SK-N-MC (cell line): Measurements from ENCODE around the gene TCF23.

Experiments used
- DNase-seq: peaks from one replicate; pipeline ENCODE4 v3.0.0-alpha.2; 2011; ENCODE audit warnings: low read depth, low spot score
- H3K27ac ChIP-seq: fragments of 200-600 bp; sonication (generic); 2 replicates; pipeline ENCODE4 v1.5.1; 2016; ENCODE audit warnings: mixed run types
- H3K36me3 ChIP-seq: fragments of 200-600 bp; sonication (generic); 2 replicates; pipeline ENCODE4 v1.6.1; 2017; ENCODE audit warnings: antibody characterized with exemption, low read length, mixed read lengths; ENCODE audit not compliant: insufficient read depth
- H3K4me3 ChIP-seq: fragments of 200-600 bp; sonication (generic); 2 replicates; pipeline ENCODE4 v1.5.1; 2016
- H3K9ac ChIP-seq: fragments of 200-600 bp; sonication (generic); 2 replicates; pipeline ENCODE4 v1.8.0; 2017; ENCODE audit warnings: mixed run types, mixed read lengths; ENCODE audit not compliant: insufficient read length
- H3K9me3 ChIP-seq: fragments of 200-600 bp; sonication (generic); 2 replicates; pipeline ENCODE4 v1.6.1; 2017; ENCODE audit warnings: low read depth, mild to moderate bottlenecking, antibody characterized with exemption, low read length, moderate library complexity, mixed read lengths
- EZH2 ChIP-seq: fragments of 200-600 bp; sonication (generic); IDR thresholded peaks from one replicate; pipeline ENCODE4 v1.6.1; 2017; ENCODE audit warnings: antibody characterized with exemption
- FOXP2 ChIP-seq: optimal IDR thresholded peaks from 2 replicates; pipeline ENCODE3; 2011; ENCODE audit warnings: mild to moderate bottlenecking, moderate library complexity; ENCODE audit not compliant: insufficient read depth; ENCODE audit errors: extremely low read length, control extremely low read depth
- POLR2AphosphoS5 ChIP-seq: IDR thresholded peaks from 2 replicates; pipeline ENCODE4 v1.6.1; 2012; ENCODE audit warnings: mild to moderate bottlenecking, low read depth, low read length, borderline replicate concordance

TCF23 gene

GRCh38 chr2:27202854-27203253, 54.0 kb downstream of the TCF23 start:
- H3K9me3 ChIP-seq = no peaks in the 10 kb centered on the region
- no peak for DNase-seq
- H3K36me3 ChIP-seq = peaks cover 81% of the 10 kb centered on the region
- no peak overlapping the region for H3K4me3 ChIP-seq
- H3K27ac ChIP-seq = no peak overlapping the region
- no peak for TF ChIP-seq POLR2AphosphoS5
- H3K9ac ChIP-seq = no peak overlapping the region

GRCh38 chr2:27203741-27204140, 54.9 kb downstream of the TCF23 start:
- Histone ChIP-seq H3K27ac (no peak overlapping the region), H3K9ac (no peak overlapping the region), H3K36me3 (peaks cover 90% of the 10 kb centered on the region), H3K9me3 (no peaks in the 10 kb centered on the region), H3K4me3 (no peak overlapping the region)
- TF ChIP-seq FOXP2 (no peak), POLR2AphosphoS5 (no peak), EZH2 (no peak)
- no peak for DNase-seq

- H3K27ac ChIP-seq = no peak overlapping the region
- peaks cover 92% of the 10 kb centered on the region for H3K36me3 ChIP-seq
- H3K9ac ChIP-seq = no peak overlapping the region
- H3K4me3 ChIP-seq = no peak overlapping the region
- TF ChIP-seq EZH2 (no peak), POLR2AphosphoS5 (no peak), FOXP2 (no peak)
- no peak for DNase-seq
- no peaks in the 10 kb centered on the region for H3K9me3 ChIP-seq
Observed at GRCh38 chr2:27204566-27204965, 55.8 kb downstream of the TCF23 start.

- TF ChIP-seq POLR2AphosphoS5 (no peak), FOXP2 (no peak), EZH2 (no peak)
- Histone ChIP-seq H3K27ac (no peak overlapping the region), H3K36me3 (peaks cover 92% of the 10 kb centered on the region), H3K4me3 (no peak overlapping the region), H3K9me3 (no peaks in the 10 kb centered on the region), H3K9ac (no peak overlapping the region)
- no peak for DNase-seq
Observed at GRCh38 chr2:27205206-27205605, 56.4 kb downstream of the TCF23 start.

- peaks cover 87% of the 10 kb centered on the region for H3K36me3 ChIP-seq
- no peak overlapping the region for H3K27ac ChIP-seq
- H3K4me3 ChIP-seq = no peak overlapping the region
- H3K9me3 ChIP-seq = no peaks in the 10 kb centered on the region
- DNase-seq = no peak
- TF ChIP-seq EZH2 (no peak), POLR2AphosphoS5 (no peak), FOXP2 (no peak)
- no peak overlapping the region for H3K9ac ChIP-seq
Observed at GRCh38 chr2:27206346-27206745, 57.5 kb downstream of the TCF23 start.
